HG03558 (cell line): ENCODE data around the gene CIB1.
A peak's percentile ranks its signal among the peaks of the same experiment; 100 is the strongest.
"Not testable (repeated sequence)": the region's sequence is repeated elsewhere in the genome, so short reads cannot be mapped to it uniquely, and the experiment has no call there.

Experiments used
- ATAC-seq: cut with Tn5 transposase; IDR thresholded peaks from one replicate; pipeline ENCODE4 v1.9.1; 2021; ENCODE audit warnings: moderate number of reproducible peaks; ENCODE audit not compliant: unreplicated experiment; ENCODE audit errors: extremely low read depth

CIB1 gene

DNA sequence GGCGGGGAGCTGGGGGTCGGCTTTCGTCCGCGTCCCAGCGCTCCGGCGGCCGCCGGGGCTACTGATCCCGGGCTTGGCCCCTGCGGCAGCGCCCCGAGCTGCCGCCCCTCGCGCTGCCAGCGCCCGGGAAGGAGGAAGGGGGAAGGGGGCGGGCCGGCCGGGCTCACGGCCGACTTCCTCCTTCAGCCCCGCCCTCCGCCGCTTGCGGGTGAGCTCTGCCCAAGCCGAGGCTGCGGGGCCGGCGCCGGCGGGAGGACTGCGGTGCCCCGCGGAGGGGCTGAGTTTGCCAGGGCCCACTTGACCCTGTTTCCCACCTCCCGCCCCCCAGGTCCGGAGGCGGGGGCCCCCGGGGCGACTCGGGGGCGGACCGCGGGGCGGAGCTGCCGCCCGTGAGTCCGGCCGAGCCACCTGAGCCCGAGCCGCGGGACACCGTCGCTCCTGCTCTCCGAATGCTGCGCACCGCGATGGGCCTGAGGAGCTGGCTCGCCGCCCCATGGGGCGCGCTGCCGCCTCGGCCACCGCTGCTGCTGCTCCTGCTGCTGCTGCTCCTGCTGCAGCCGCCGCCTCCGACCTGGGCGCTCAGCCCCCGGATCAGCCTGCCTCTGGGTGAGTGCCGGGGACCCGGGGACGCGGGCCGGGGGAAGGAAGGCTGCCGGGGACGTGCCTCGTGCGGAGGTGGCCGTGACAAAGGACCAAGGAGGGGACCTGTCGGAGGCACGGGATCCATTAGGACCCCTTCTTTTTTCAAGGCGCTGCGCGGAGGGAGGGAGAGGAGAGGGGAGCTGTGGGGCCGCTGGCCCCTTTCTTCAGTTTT lies 32.4 kb downstream of the CIB1 start, which contains the start of gene SEMA4B:
SEMA4B (plus strand) TSS at position 201 of the 814 bp plus-strand sequence; CDS start at position 450, 249 bp downstream.
- ATAC-seq, result no peak

DNA sequence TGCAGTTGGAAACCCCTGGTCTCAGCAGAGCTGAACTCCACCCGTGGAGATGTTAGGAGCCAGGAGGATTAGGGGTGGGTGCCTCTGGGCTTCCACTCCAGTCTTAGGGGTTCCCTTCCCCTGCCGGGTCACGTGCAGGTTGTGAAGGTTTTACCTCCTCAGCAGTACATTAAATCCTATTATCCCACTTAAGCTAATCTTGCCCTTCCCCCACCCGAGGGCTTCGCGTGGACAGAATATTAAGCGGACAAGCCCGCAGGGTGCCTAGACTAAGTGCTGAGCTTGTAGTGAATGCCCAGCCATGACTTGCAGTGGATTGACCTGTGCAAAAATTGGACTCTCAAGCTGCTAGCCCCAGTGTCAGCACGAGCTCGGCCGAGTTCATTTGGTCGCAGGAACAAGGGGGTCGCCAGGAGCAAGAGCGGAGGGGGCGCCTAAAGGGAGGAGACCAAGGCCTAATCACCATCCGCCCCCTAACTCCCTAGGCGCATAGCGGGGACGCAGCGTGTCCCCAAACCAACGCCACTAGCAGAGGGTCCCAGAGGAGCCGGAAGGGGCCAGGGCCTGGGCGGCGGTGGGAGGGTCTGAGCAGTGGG lies 33.1 kb downstream of the CIB1 start:
- no peak for ATAC-seq

DNA sequence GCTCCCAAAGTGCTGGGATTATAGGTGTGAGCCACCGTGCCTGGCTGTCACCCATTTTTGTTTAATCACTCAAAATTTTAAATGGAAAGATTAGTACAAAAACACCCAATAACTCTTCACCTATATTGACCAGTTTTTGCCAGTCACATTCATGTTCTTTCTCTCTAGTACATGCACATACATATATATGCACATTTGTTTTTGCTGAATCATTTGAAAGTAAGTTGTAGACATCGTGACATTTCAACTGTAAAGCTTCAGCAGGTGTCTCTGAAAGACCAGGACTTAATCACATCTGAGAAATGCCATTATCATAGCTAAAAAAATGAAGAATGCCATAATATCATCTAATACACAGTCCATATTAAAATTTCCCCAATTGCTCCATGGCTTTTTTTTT lies 39.1 kb downstream of the CIB1 start:
- ATAC-seq, result no peak

DNA sequence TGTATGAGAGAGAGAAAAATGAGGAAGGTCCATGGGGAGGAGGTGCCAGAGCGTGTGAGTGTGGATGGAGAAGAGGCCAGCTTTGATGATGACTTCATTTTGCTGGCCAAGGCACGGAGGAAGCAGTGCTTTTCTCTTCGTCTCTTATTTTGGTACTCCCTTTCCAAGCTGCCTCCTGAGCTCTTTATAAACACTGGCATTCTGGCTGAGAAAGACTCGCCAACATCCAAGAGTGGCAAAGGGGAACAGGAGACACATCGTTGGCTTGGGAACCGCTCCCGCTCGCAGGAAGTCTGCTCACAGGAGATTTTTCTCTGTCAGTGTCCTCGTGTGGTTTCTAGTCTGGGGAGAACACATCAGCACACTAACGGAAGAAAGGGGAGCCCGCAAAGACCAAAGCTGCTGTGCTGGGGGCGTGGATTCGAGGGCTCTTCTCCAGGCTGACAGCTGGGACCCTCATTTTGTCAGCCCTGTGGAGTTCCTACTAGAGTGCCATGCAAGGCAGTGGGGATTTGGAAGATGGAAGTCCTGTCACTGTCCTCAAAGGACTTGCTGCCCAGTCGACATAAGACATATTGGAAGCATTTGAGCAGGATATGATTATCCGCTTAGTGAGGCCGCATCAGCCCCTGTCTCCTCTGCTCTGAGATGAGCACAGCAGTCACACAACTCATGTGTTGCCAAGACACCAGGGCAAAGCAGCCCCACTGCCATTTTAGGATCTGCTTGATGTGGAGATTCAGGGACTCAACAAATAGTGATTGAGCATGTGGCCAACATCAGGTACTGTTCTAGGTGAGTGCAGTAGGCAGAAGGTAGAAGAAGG lies 40.6 kb downstream of the CIB1 start:
- ATAC-seq, result no peak

DNA sequence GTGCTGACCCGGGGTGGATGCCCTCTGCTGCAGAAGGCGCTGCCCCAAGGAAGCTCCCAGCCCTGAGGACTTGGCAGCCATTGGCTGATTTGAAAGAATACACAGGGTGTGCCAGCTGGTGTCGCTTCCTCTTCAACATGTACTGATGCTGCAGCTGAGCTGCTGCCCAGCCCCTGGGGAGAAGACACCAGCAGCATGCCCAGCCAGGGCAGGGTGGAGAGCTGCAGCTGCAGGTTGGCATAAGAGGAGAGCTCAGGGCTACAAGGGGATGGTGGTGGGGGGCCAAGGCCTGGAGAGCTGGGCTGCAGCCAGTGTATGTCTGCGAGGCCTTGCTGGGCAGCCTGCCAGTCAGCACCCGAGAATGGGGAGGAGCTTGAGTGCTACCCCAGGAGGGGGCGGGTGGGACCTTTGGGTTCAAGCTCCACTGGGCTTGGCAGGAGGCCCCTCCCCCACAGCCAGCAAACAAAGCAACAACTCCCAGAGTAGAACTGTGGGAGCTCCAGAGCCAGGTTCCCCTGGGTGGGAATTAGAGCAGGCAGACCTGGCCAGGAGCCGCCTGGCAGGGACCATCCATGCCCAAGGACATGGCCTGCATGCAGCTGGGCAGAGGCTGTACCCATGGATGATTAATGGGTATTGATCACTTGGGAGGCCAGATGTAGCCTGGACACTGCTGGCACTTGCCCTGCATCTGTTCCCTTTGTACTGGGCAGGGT lies 41.8 kb downstream of the CIB1 start:
- peak; percentile 41 for ATAC-seq

DNA sequence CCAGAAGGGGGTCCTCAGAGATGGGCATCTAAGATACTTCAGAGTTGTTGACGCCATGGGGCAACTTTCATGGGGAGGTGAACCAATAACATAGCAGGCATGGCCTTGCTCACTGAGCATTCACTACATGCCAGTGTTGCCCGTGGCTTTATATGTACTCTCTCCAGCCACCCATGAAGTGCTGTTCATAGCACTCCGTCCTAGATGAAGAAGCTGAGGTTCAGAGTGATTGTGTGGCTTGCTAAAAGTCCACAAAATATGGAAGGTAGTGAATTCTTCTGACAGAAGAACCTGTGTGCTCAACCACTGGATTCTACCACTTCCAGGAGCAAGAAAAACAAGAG lies 42.4 kb downstream of the CIB1 start:
- ATAC-seq, result no peak

DNA sequence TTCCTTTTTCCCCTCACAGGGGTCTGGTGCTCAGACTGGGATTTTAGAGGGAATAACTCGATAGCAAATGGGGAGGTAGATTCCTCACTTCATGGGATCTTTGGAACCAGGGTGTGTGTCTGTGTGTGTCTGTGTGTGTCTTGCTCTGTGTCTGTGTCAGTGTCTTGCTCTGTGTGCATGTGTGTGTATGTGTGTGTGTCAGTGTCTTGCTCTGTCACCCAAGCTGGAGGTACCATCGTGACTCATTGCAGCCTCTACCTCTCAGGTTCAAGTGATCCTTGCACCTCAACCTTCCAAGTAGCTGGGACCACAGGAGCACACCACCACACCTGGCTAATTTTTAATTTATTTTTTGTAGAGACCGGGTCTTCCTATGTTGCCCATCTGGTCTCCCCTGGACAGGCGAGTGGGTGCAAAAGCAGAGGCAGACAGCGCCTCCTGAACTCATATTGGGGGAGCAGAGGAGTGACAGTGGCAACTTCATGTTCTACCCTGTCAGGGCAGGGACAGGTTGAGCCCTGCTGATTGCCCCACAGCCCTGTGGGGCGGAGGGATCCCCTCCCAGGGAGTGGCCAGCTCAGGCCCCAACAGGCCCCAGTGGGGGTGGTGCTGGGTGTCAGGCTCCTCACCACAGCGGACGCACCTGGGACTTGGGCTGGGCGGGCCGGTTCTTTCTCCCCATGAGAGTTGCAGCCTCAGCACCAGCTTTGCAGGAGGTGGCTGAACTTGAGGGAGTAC lies 43.0 kb downstream of the CIB1 start:
- no peak for ATAC-seq

DNA sequence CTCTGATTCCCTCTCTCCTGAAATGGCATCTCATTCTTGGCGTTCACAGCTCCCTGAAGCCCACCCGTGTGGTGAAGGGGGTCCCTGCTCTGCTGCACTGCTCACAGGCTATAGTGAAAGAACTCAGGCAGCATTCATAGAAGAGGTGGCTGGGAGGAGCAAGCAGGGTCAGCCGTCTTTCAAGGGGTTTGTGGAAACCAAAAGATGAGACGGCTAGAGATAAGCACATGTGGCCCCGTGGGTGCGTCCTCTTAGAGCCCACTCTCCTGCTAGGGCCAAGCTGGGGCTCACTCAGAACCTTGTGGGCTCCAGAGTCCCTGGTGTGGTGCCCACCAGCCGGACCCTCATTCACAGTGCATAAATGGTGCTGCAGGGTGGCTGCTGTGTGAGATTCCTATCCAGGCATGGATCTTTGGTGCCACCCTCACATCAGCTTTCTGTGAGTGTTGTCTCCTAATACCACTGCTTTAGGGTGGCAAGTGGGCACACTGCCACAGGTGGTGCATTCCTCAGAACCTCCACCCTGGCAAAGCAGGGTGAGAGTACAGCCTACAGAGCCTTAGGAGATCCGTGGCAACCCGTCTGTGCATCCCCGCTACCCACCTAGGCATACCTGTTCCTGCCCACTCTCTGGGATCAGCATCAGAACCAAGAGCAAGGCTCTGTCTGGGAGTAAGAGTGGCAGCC lies 43.8 kb downstream of the CIB1 start:
- no peak for ATAC-seq

DNA sequence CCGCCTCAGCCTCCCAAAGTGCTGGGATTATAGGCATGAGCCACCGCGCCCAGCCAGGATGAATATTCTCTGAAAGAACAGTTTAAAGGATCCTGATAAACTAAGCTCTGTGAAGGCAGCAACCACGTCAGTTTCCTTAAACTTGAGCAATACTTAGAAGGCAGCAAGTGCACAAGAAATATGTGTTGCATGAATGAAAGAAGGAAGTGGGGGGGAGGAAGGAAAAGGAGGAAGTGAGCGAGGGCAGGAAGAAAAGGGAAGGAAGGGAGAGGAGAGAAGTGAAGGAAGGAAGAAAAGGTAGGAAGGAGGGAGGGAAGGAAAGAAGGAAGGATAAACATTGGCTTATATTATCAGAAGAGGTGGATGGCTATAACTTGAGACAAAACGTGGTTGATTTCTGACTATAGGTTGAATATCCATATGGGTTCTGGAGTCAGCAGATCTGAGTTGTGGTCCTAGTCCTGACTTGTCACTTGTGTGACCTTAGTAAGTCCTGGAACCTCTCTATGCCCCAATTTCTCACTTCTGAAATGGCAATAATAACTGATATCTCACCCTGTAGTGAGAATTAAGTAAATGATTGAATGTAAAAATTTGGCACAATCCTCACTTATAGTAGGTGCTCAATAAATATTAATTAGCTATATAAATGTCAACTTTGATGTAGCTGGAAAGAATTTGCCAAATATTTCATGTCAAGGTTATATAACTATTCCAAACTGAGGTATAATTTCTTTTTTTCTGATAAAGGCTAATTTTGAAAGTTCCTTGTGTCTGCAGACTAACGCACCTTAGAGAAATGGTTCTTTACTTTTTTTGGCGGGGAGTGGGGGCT lies 44.6 kb downstream of the CIB1 start:
- no peak for ATAC-seq

DNA sequence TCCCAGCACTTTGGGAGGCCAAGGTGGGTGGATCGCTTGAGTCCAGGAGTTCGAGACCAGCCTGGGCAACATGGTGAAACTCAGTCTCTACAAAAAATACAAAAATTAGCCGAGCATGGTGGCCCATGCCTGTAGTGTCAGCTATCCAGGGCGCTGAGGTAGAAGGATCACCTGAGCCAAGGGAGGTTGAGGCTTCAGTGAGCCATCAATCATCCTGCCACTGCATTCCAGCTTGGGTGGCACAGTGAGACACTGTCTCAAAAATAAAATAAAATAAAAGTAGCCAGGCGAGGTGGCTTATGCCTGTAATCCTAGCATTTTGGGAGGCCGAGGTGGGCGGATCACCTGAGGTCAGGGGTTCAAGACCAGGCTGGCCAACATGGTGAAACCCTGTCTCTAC lies 45.7 kb downstream of the CIB1 start:
- ATAC-seq, result not testable (repeated sequence)

DNA sequence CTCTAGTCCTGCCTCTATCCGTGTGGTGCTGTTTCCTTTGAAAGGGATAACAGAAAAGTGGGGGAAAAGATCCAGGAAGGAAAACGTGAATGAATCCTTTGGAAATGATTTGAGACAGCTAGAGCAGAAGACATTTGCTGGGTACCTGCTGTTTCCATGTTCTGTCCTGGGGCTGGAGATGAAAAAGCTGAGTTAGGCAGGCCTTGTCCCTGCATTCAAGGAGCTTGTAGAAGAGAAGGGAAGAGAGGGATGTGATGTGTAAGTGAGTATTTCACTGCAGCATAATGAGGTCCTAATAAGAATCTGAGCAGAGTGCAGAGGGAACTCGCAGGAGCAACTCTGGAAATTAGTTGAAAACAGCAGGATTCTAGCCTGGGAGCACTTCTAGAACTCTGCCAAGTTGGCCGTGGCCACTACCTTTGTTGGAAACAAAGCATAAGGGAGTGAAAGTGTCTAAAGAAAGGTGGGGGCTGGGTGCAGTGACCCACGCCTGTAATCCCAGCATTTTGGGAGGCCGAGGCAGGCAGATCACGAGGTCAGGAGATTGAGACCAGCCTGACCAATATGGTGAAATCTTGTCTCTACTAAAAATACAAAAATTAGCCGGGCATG lies 46.4 kb downstream of the CIB1 start:
- no peak for ATAC-seq

DNA sequence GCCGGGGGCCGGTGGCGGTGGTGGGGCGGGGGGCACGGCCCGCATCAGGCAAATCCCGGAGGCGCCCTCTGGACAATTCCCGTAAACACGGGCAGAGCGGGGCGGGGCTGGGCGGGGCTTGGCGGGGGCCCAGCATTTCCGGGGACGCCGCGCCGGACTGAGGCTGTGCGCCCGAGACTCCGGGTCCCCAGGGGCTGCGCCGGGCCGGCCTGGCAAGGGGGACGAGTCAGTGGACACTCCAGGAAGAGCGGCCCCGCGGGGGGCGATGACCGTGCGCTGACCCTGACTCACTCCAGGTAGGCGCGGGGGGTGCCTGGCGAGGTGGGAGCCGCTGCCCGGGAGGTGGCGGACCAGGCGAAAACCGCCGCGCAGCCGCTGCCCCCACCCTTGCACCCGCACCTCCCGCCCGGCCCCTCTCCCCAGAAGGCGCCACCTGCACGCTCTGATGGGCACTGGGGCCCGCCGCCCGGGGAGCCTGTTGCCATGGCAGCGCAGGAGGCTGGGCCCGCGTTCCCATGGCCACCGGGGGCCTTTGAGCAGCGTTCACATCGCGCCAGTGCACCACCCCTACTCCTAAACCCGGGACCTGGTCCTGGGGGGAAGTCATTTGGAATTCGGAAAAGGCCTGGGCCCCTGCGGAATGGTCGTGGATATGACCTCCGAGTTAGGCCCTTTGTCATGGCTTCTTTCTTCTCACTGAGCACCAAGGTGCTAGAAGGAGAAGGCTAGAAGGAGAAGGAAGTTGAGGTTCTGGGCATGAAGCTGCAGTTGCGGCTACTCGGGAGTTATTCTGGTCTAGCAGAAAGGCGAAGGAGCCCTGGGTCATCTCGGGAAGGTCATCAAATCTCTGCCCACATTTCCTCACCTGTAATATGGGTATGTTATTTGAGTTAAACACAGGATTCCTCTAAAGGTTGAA lies 48.7 kb downstream of the CIB1 start:
- no peak for ATAC-seq

DNA sequence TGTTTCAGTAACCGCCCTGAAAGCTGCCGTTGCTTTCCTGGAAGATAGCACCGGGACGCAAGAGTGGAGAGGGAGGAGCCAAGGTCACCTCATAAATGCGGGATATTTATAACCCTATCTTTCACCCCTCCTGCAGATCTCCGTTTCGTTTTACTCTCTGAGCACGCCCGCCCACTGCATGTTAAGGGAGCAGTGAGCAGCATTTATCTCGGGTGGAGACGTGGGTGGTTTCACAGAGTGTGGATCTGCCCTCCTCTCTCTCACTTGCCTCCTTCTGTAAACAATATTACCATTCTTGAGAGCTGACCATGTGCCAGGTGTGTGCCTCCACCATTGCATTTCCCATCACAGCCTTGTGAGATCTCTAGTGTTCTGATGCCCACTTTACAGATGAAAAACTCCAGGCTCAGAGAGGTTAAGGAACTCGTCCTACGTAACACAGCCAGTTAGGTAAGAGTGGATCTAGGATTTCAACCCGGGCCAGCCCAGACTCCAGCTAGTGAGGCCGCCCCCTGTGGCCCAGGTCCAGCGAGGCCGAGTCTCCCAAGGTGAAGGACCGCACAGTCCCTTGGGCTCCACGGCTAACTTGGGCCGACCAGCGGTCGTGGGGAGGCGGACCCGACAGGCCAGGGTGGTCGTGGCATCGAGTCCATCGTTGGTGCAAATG lies 49.5 kb downstream of the CIB1 start:
- ATAC-seq, result no peak

DNA sequence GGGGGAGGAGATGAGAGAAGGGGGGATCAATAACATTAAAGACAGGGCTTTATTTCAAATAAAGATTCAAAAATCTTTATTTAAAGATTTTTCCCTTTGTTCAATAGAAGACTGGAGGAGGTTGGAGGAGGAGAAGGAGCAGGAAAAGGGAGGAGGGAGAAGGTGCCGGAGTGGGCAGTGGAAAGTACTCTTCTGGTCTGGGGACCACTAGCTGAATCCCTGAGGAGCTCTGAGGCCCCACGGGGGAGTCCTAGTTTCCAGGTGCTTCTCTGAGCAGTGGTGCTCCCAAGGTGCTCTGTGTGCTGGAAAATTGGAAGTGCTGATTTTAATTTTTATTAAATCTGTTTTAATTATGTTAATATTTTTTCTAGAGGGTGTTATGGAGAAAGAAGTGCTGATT lies 52.0 kb downstream of the CIB1 start:
- ATAC-seq, result no peak
